Measurements from ENCODE around the gene LIMCH1. TPM values are rescaled to one million over a fixed set of nuclear protein-coding genes. Genes with fewer than 3 reads are reported as not detected.

The LIMCH1 gene
- total RNA-seq, 1 donor from 2014 or later: 9.8 TPM

GRCh38 chr4:41600243-41600912 lies 62.4 kb downstream of the LIMCH1 start:
- no peaks in the 10 kb centered on the region for H4K20me1 ChIP-seq (ENCODE audit: low read depth)
- Mint-ChIP-seq H3K36me3 (no peaks in the 10 kb centered on the region), H3K27ac (no peak overlapping the region), H3K9me3 (no peaks in the 10 kb centered on the region), H3K4me1 (peaks cover 29% of the 10 kb centered on the region), H3K4me3 (no peak overlapping the region), H3K27me3 (ENCODE audit: insufficient read depth, low read depth) (peaks cover 2% of the 10 kb centered on the region)
- TF ChIP-seq CTCF (IDR thresholded peaks at IDR 0.05): no peak
- no peak for TF ChIP-seq EZH2 (IDR thresholded peaks at IDR 0.05)
- no peak for TF ChIP-seq EZH2phosphoT487 (IDR thresholded peaks at IDR 0.05)
- no peaks in the 10 kb centered on the region for H3K9me3 ChIP-seq (ENCODE audit: low read depth)
- no peaks in the 10 kb centered on the region for H3K79me2 ChIP-seq (ENCODE audit: low read depth)
- H3K36me3 ChIP-seq: no peaks in the 10 kb centered on the region
- H3K9ac ChIP-seq: no peak overlapping the region
- no peak overlapping the region for H3K4me3 ChIP-seq
- H3K27me3 ChIP-seq: no peaks in the 10 kb centered on the region
- H3K27ac ChIP-seq: no peak overlapping the region
- no peaks in the 10 kb centered on the region for H3F3A ChIP-seq (ENCODE audit: low read depth)
- no peak for DNase-seq (ENCODE audit: low spot score)
- H3K4me2 ChIP-seq: no peak overlapping the region
- H2AFZ ChIP-seq (replicated peaks): no peak overlapping the region
- H3K4me1 ChIP-seq: peaks cover 24% of the 10 kb centered on the region

- Histone ChIP-seq H4K20me1 (ENCODE audit: low read depth) (no peaks in the 10 kb centered on the region), H2AFZ (replicated peaks) (no peak overlapping the region), H3K27ac (no peak overlapping the region), H3K79me2 (ENCODE audit: low read depth) (no peaks in the 10 kb centered on the region), H3K9me3 (ENCODE audit: low read depth) (no peaks in the 10 kb centered on the region), H3K4me1 (peaks cover 24% of the 10 kb centered on the region), H3K4me2 (no peak overlapping the region), H3F3A (ENCODE audit: low read depth) (no peaks in the 10 kb centered on the region), H3K9ac (no peak overlapping the region), H3K4me3 (no peak overlapping the region), H3K36me3 (no peaks in the 10 kb centered on the region), H3K27me3 (no peaks in the 10 kb centered on the region)
- Mint-ChIP-seq H3K9me3 (no peaks in the 10 kb centered on the region), H3K4me3 (no peak overlapping the region), H3K27me3 (ENCODE audit: insufficient read depth, low read depth) (peaks cover 4% of the 10 kb centered on the region), H3K4me1 (peaks cover 29% of the 10 kb centered on the region), H3K36me3 (no peaks in the 10 kb centered on the region), H3K27ac (no peak overlapping the region)
- DNase-seq (ENCODE audit: low spot score): no peak
- TF ChIP-seq CTCF (IDR thresholded peaks at IDR 0.05) (no peak), EZH2 (IDR thresholded peaks at IDR 0.05) (no peak), EZH2phosphoT487 (IDR thresholded peaks at IDR 0.05) (no peak)
Observed at GRCh38 chr4:41601025-41601424, 63.1 kb downstream of the LIMCH1 start.

- Mint-ChIP-seq H3K36me3 (no peaks in the 10 kb centered on the region), H3K9me3 (no peaks in the 10 kb centered on the region), H3K27me3 (ENCODE audit: insufficient read depth, low read depth) (peaks cover 7% of the 10 kb centered on the region), H3K4me3 (no peak overlapping the region), H3K27ac (no peak overlapping the region), H3K4me1 (peaks cover 29% of the 10 kb centered on the region)
- DNase-seq (ENCODE audit: low spot score): no peak
- Histone ChIP-seq H3K36me3 (no peaks in the 10 kb centered on the region), H3K79me2 (ENCODE audit: low read depth) (no peaks in the 10 kb centered on the region), H3K4me2 (no peak overlapping the region), H2AFZ (replicated peaks) (no peak overlapping the region), H3K4me3 (no peak overlapping the region), H3K4me1 (peaks cover 24% of the 10 kb centered on the region), H3K9me3 (ENCODE audit: low read depth) (no peaks in the 10 kb centered on the region), H3K9ac (no peak overlapping the region), H3F3A (ENCODE audit: low read depth) (no peaks in the 10 kb centered on the region), H4K20me1 (ENCODE audit: low read depth) (no peaks in the 10 kb centered on the region), H3K27me3 (no peaks in the 10 kb centered on the region), H3K27ac (no peak overlapping the region)
- no peak for TF ChIP-seq EZH2 (IDR thresholded peaks at IDR 0.05)
- no peak for TF ChIP-seq CTCF (IDR thresholded peaks at IDR 0.05)
- TF ChIP-seq EZH2phosphoT487 (IDR thresholded peaks at IDR 0.05): no peak
Observed at GRCh38 chr4:41602113-41602512, 64.2 kb downstream of the LIMCH1 start.
